Panc1 (cell line): ENCODE data around the gene CD58. TPM values are rescaled to one million over a fixed set of nuclear protein-coding genes. Genes with fewer than 3 reads are reported as not detected.

ENCODE experiments used
- ATAC-seq: fragments of 200-7000 bp; cut with Tn5 transposase; 2 replicates; pipeline ENCODE4 v1.9.1; 2020; ENCODE audit warnings: mild to moderate bottlenecking, moderate library complexity
- BruUV-seq: library from RNA; stranded (reverse); fragments of 400-500 nt; replicated peaks from 2 replicates; lab custom pipeline; 2021; lab: Mats Ljungman, UMichigan
- CTCF ChIA-PET: fragments of 300-600 bp; sonication (Branson Sonifier 250); formaldehyde crosslinking; loops from one replicate; lab custom pipeline; 2022; ENCODE audit warnings: antibody characterized with exemption; lab: Charles Lee
- POLR2A ChIA-PET: fragments of 300-600 bp; sonication (Branson Sonifier 250); formaldehyde crosslinking; loops from one replicate; lab custom pipeline; 2022; ENCODE audit warnings: antibody characterized with exemption; lab: Charles Lee
- DNase-seq: peaks from one replicate; pipeline ENCODE4 v3.0.0-alpha.2; 2010; ENCODE audit warnings: low read depth, low spot score
- H3K27ac ChIP-seq: 2 replicates; pipeline ENCODE4 v1.5.1; 2011; ENCODE audit warnings: mild to moderate bottlenecking, low read length, inconsistent platforms
- H3K27me3 ChIP-seq: fragments of 200-500 bp; sonication (Bioruptor generic); 2 replicates; pipeline ENCODE4 v1.6.0; 2014; ENCODE audit warnings: low read length, inconsistent platforms; ENCODE audit not compliant: control insufficient read depth, insufficient read depth
- H3K36me3 ChIP-seq: fragments of 200-500 bp; sonication (Bioruptor generic); 2 replicates; pipeline ENCODE4 v1.5.1; 2014; ENCODE audit warnings: inconsistent platforms, mild to moderate bottlenecking, low read length, moderate library complexity; ENCODE audit not compliant: control insufficient read depth, insufficient read depth
- H3K4me1 ChIP-seq: 2 replicates; pipeline ENCODE4 v1.5.1; 2011; ENCODE audit warnings: inconsistent platforms, mild to moderate bottlenecking, low read length, moderate library complexity; ENCODE audit not compliant: control insufficient read depth, insufficient read depth
- H3K4me3 ChIP-seq, 2 experiments: 2 replicates each; pipeline ENCODE4 v1.5.1; 2011 to 2012; ENCODE audit warnings: low read depth in 2 of 2, low read length in 2 of 2, mild to moderate bottlenecking in 2 of 2, inconsistent platforms in 1 of 2, moderate library complexity in 1 of 2
- H3K9me3 ChIP-seq: fragments of 200-500 bp; sonication (Bioruptor generic); 2 replicates; pipeline ENCODE4 v1.5.1; 2014; ENCODE audit warnings: low read depth, mild to moderate bottlenecking, inconsistent platforms, low read length, moderate library complexity; ENCODE audit not compliant: control insufficient read depth, insufficient read depth
- POLR2AphosphoS5 ChIP-seq: IDR thresholded peaks from 2 replicates; pipeline ENCODE4 v1.6.1; 2012; ENCODE audit warnings: mild to moderate bottlenecking, low read depth, low read length, moderate library complexity
- REST ChIP-seq, 2 experiments: IDR thresholded peaks; 2 replicates each; pipeline ENCODE4 v1.6.1; 2011 to 2012; ENCODE audit warnings: low read depth in 2 of 2, control low read depth in 1 of 2, low read length in 1 of 2, mild to moderate bottlenecking in 1 of 2, moderate library complexity in 1 of 2; ENCODE audit not compliant: insufficient read depth in 1 of 2
- SIN3A ChIP-seq: IDR thresholded peaks from 2 replicates; pipeline ENCODE4 v1.6.1; 2012; ENCODE audit warnings: low read depth, mild to moderate bottlenecking, low read length, moderate library complexity, borderline replicate concordance; ENCODE audit not compliant: insufficient read depth
- TCF7L2 ChIP-seq: IDR thresholded peaks from 2 replicates; pipeline ENCODE4 v1.6.1; 2011; ENCODE audit warnings: mild to moderate bottlenecking, low read depth, low read length, inconsistent platforms
- in situ Hi-C: cut with HindIII; loops from 2 replicates; pipeline ENCODE4 v1.10.0; 2016; ENCODE audit warnings: low sequenced_read_pairs, low pct_unique_long_range_greater_than_20kb
- intact Hi-C: fragments of 100-400 bp; cut with micrococcal nuclease; formaldehyde crosslinking; loops from one replicate; pipeline ENCODE4 v1.10.0; 2022; ENCODE audit not compliant: unreplicated experiment
- total RNA-seq: library from RNA; stranded (reverse); gene quantifications from one replicate; pipeline ENCODE4 v1.2.1, GENCODE V29; 2021; ENCODE audit not compliant: unreplicated experiment
- TF ChIP-seq, protein P1 (sequence below): fragments of 450-650 bp; IDR thresholded peaks from 2 replicates; pipeline ENCODE4 v1.5.1; 2017; ENCODE audit warnings: mild to moderate bottlenecking

The CD58 gene
- total RNA-seq, 1 experiment from 2014 or later, result 12.6 TPM

- DNase-seq, result no peak
- POLR2A ChIA-PET, result no interaction called here
- no peaks in the 10 kb centered on the region for H3K4me1 ChIP-seq
- H3K4me3 ChIP-seq, result no peak overlapping the region
- CTCF ChIA-PET, result no interaction called here
- no peak overlapping the region for H3K27ac ChIP-seq
- no TSS peak for BruUV-seq
- ATAC-seq, result no peak
- in situ Hi-C loops (no loop called here), intact Hi-C loops (loop anchor here (5.0 kb wide), 1 partner anchor 354 kb away; no protein-coding TSS in a partner anchor)
- no peaks in the 10 kb centered on the region for H3K36me3 ChIP-seq
- H3K9me3 ChIP-seq, result no peaks in the 10 kb centered on the region
- H3K27me3 ChIP-seq, result no peaks in the 10 kb centered on the region
- TF ChIP-seq REST (IDR thresholded peaks at IDR 0.05; ENCODE audit: insufficient read depth in 1 of 2, low read depth in 2 of 2, low read length in 1 of 2) (no peak), SIN3A (no peak), TCF7L2 (no peak), POLR2AphosphoS5 (no peak)
- TF ChIP-seq, protein P1, sequence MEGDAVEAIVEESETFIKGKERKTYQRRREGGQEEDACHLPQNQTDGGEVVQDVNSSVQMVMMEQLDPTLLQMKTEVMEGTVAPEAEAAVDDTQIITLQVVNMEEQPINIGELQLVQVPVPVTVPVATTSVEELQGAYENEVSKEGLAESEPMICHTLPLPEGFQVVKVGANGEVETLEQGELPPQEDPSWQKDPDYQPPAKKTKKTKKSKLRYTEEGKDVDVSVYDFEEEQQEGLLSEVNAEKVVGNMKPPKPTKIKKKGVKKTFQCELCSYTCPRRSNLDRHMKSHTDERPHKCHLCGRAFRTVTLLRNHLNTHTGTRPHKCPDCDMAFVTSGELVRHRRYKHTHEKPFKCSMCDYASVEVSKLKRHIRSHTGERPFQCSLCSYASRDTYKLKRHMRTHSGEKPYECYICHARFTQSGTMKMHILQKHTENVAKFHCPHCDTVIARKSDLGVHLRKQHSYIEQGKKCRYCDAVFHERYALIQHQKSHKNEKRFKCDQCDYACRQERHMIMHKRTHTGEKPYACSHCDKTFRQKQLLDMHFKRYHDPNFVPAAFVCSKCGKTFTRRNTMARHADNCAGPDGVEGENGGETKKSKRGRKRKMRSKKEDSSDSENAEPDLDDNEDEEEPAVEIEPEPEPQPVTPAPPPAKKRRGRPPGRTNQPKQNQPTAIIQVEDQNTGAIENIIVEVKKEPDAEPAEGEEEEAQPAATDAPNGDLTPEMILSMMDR, result no peak
Measured at GRCh38 chr1:116496380-116496779, 74.4 kb downstream of the CD58 start.

DNA sequence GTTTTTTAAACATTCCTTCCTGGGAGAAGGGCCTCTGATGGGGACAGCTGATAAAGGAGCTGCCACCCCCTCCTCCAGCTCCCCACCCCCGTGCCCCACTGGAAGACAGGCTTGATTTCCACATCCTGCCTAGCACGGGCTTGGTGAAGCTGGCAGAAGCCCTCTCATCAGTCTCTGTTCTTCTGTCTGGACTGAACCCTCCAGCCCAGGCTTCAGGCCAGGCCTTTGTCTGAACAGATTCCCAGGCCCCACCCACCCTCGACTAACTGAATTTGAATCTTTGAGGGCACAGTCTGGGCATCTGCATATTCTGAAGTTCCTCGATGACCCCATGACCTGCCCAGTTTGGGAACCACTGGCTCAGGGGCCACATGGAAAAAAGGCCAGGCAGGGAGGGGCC is 75.3 kb downstream of the CD58 start:
- TF ChIP-seq, protein P1, result no peak
- TF ChIP-seq TCF7L2, result no peak
- no peak for TF ChIP-seq REST (IDR thresholded peaks at IDR 0.05; ENCODE audit: insufficient read depth in 1 of 2, low read depth in 2 of 2, low read length in 1 of 2)
- no peak for TF ChIP-seq POLR2AphosphoS5
- TF ChIP-seq SIN3A, result no peak
- intact Hi-C loops, result loop anchor here (5.0 kb wide), 1 partner anchor 353 kb away; no protein-coding TSS in a partner anchor

More for the DNA sequence above, 75.3 kb downstream of the CD58 start:
- ChIA-PET CTCF (no interaction called here), POLR2A (no interaction called here)
- BruUV-seq, result no TSS peak
- Histone ChIP-seq H3K27ac (no peak overlapping the region), H3K36me3 (no peaks in the 10 kb centered on the region), H3K9me3 (no peaks in the 10 kb centered on the region), H3K4me1 (no peaks in the 10 kb centered on the region), H3K4me3 (no peak overlapping the region), H3K27me3 (no peaks in the 10 kb centered on the region)
- DNase-seq, result no peak
- ATAC-seq, result no peak
- in situ Hi-C loops, result no loop called here
